Measurements from ENCODE around the gene C10orf71.

Gene C10orf71

DNA sequence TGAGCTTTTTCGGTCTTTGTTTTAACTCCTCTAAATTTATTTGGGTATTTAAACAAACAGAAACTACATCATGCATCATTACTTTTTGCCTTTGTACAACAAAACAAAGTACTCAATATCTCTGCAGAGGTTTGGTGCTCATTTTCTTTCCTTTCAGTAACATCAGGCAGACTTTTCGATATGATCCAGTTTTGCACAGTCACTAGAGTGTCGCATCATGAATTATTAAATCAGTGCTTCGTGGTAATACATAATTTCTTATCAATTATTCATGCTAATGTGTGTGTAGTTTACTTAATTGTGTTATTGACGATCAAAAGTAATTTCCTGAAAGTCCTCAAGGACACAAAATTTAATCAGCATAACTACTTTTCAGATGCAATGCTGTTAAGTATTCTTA is 65.1 kb downstream of the C10orf71 start:
- DNase-seq = no peak

GRCh38 chr10:49364747-49365146 is 65.8 kb downstream of the C10orf71 start:
- DNase-seq = no peak

GRCh38 chr10:49365275-49365674 is 66.3 kb downstream of the C10orf71 start:
- no peak for DNase-seq

GRCh38 chr10:49365675-49366415 is 66.9 kb downstream of the C10orf71 start:
- DNase-seq = no peak

DNA sequence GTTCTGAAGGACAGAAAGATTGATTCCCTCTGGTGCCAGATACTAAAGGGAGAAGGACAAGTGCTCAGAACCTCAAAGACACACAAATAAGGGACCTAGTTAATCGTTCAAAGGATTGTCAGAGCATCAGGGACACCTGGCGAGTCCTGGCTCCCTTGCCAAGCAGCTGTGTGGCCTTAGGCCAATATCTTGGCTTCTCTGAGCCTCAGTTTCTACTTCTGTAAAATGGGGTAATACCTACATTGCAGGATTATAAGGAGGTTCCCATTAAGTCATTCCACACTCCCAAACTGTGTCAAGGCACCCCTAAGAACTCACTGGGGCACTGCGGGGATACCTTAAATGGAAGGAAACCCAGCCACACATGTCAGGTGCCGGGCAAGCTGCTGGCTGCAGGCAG is 67.5 kb downstream of the C10orf71 start:
- no peak for DNase-seq

- DNase-seq = no peak
These were observed 68.6 kb downstream of the C10orf71 start for GRCh38 chr10:49367600-49367999.

- no peak for DNase-seq
These were observed 69.3 kb downstream of the C10orf71 start for GRCh38 chr10:49368256-49368655.

DNA sequence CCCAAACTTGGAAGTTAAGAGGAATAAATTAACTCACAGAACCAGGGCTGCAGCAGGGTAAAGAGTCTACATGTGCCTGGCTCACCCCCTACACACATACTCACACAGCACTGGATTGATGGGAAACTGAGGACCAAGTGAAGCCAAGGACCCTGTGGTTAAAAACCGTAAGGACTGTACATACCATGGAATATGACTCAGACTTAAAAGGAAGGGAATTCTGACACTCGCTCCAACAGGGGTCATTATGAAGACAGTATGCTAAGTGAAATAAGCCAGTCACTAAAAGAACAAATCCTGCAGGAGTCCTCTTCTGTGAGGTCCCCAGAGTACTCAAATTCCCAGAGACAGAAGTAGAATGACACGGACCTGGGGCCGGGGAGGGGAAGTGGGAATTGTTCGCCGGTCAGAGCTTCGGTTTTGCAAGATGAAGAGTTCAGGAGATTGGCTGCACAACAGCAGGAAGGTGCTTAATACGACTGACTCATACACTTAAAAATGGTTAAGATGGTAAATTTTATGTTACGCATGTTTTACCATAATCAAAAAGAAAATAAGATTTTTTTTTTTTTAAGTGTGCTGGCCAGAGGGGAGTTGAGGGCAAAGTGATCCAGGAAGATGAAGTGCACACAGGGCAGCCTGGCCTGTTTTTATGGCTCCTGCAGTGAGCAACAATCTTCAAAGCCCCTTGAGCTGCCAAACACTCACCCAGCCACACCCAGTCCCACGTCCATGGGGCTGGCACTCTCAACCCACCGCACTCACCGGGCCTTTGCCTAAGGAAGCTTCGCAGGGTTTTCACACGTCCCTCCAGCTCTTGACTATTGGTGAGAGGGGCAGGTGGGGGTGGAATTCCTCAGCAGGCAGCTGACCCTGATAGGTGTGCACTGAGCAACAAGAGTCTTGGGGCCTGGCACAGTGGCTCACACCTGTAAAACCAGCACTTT is 70.5 kb downstream of the C10orf71 start:
- no peak for DNase-seq

DNA sequence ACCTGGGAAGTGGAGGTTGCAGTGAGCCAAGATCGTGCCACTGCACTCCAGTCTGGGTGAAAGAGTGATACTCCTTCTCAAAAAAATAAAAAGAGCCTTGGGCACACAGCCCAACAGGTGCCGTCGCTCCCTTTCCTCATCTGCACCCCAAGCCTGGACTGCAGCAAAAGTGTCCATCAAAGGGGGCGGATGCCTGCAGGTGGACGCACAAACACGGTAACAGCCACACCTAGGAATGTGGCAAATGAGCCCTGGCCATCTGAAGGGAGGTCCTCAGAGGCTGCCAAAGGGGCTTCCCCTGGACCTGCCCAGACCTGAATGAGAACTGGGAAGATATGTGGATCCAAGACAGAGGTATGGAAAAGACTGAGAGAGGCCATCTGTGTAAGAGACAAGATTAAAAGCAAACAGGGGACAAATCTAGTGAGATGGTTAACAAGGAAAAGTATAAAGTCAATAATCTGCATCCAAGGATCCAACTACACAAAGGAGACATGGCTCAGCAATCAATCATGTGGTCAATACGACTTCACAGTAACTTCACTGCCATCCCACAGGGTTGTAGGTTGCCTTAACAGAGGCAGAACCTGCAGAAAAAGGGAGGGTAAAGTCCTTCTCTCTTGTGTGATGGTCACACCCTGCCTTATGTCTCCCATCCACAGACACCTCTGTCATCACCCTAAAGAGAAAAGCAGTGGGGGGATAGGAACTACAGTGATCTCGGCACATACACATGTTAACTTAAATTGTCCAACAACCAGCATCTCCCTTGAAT is 71.5 kb downstream of the C10orf71 start:
- no peak for DNase-seq

- no peak for DNase-seq
These were observed 73.0 kb downstream of the C10orf71 start for GRCh38 chr10:49371967-49372366.

GRCh38 chr10:49373361-49373760 is 74.4 kb downstream of the C10orf71 start:
- no peak for DNase-seq

DNA sequence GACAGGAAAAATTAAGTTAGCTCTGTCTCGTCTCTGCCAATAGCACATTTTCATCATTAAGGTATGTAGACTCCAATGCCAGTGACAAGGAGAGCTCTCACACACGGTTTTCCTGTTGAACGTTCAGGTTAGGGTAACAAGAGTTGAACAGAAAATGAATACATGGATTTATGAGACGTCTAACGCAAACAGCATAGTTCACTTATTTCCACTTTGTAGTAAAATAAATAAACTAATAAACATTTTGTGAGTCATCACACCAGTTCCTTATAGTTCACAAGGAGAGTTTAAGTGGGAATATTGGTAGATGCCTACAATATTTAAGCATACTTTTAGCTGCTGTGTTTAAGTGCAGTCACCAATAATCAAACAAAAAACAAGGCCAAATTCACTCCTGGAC is 75.8 kb downstream of the C10orf71 start:
- no peak for DNase-seq

GRCh38 chr10:49375611-49376010 is 76.6 kb downstream of the C10orf71 start:
- DNase-seq = no peak

Measured in activated effector memory CD4-positive, alpha-beta T cell treated with Interleukin-2 at 50 U/mL for 16 hours (primary cell).